ENCODE results near the gene SHC2. TPM values are rescaled to one million over a fixed set of nuclear protein-coding genes. Genes with fewer than 3 reads are reported as not detected.
A peak's percentile ranks its signal among the peaks of the same experiment; 100 is the strongest.

The SHC2 gene
- total RNA-seq, 1 donor from 2014 or later, result 2.1 TPM

DNA sequence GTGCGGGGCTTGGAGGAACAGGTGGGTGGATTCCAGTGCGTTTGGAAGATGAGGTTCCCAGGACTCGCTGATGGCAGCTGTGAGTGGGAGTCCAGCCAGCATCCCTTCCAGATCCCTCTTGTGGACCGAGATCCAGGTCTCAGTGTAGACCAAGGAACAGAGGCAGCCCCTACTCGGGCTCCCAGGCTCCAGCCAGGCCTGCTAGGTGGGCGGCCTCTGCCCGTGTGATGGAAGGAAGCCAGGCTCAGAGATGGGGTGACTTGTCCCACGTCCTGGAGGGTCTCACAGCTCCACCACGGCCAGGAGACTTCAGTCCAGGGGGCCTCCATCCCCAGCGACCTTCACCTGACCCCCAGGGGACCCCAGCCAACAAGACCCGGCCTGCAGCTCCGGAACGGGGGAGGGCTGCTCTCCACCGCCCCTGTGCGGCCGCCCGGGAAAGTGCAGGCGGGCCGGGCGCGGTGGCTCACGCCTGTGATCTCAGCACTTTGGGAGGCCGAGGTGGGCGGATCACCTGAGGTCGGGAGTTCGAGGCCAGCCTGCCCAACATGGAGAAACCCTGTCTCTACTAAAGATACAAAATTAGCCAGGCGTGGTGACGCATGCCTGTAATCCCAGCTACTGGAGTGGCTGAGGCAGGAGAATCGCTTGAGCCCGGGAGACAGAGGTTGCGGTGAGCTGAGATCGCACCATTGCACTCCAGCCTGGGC is 34.7 kb upstream of the SHC2 start:
- TF ChIP-seq, protein P1, sequence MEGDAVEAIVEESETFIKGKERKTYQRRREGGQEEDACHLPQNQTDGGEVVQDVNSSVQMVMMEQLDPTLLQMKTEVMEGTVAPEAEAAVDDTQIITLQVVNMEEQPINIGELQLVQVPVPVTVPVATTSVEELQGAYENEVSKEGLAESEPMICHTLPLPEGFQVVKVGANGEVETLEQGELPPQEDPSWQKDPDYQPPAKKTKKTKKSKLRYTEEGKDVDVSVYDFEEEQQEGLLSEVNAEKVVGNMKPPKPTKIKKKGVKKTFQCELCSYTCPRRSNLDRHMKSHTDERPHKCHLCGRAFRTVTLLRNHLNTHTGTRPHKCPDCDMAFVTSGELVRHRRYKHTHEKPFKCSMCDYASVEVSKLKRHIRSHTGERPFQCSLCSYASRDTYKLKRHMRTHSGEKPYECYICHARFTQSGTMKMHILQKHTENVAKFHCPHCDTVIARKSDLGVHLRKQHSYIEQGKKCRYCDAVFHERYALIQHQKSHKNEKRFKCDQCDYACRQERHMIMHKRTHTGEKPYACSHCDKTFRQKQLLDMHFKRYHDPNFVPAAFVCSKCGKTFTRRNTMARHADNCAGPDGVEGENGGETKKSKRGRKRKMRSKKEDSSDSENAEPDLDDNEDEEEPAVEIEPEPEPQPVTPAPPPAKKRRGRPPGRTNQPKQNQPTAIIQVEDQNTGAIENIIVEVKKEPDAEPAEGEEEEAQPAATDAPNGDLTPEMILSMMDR (conservative IDR thresholded peaks at IDR 0.05; ENCODE audit: low read depth, low read length), result peak; percentile 62
- no peak for DNase-seq (ENCODE audit: low read depth)

DNA sequence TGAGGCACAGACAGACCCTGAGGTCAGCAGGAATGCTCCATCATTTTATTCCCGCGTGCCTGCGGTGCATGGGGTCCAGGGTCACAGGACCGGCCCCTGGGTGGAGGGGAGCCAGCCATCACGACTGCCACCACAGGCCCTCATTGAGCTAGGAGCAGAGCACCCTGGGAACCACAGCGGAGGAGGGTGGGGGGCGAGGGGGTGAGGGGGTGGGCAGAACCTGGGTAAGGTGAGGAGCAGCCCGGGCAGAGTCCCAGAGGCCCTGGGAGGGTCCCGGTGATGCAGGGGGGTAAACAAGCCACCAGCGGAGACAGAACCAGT is 34.2 kb upstream of the SHC2 start:
- TF ChIP-seq, protein P1 (conservative IDR thresholded peaks at IDR 0.05; ENCODE audit: low read depth, low read length), result no peak
- DNase-seq (ENCODE audit: low read depth), result no peak

More for the DNA sequence above, 34.7 kb upstream of the SHC2 start:
- H3K4me3 ChIP-seq (ENCODE audit: low read depth, low read length), result no peak overlapping the region

DNA sequence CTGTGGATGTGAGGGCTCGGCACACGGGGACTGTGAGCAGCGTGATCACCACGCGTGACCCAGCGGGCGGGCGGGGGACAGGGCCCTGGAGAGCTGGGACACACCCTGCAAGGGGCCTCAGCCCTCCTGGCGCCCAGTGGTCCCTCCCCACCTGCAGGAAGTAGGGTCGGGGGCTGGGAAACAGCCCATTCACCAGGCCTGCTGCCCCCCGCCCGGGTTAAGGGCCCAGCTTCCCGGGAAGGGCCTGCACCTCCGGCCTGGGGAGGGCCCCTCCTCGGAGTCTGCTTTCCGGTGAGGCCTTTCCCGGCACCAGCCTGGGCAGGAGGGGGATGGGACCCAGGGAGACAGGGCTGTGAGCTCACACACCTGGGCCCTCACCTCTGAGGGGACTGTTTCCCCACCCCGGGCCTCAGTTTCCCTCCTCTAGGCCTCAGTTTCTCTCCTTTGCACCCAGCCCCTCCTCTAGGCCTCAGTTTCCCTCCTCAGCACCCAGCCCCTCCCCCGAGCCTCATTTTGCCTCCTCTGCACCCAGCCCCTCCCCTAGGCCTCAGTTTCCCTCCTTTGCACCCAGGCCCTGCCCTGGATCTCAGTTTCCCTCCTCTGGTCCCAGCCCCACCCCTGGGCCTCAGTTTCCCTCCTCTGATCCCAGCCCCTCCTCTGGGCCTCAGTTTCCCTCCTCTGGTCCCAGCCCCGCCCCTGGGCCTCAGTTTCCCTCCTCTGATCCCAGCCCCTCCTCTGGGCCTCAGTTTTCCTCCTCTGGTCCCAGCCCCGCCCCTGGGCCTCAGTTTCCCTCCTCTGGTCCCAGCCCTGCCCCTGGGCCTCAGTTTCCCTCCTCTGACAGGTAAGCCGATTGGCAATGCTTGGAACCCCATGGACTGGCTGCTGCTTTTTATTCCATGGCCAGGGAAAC is 33.6 kb upstream of the SHC2 start:
- DNase-seq (ENCODE audit: low read depth), result no peak
- no peak overlapping the region for H3K4me3 ChIP-seq (ENCODE audit: low read depth, low read length)

More for the DNA sequence above, 34.2 kb upstream of the SHC2 start:
- H3K4me3 ChIP-seq (ENCODE audit: low read depth, low read length), result no peak overlapping the region

DNA sequence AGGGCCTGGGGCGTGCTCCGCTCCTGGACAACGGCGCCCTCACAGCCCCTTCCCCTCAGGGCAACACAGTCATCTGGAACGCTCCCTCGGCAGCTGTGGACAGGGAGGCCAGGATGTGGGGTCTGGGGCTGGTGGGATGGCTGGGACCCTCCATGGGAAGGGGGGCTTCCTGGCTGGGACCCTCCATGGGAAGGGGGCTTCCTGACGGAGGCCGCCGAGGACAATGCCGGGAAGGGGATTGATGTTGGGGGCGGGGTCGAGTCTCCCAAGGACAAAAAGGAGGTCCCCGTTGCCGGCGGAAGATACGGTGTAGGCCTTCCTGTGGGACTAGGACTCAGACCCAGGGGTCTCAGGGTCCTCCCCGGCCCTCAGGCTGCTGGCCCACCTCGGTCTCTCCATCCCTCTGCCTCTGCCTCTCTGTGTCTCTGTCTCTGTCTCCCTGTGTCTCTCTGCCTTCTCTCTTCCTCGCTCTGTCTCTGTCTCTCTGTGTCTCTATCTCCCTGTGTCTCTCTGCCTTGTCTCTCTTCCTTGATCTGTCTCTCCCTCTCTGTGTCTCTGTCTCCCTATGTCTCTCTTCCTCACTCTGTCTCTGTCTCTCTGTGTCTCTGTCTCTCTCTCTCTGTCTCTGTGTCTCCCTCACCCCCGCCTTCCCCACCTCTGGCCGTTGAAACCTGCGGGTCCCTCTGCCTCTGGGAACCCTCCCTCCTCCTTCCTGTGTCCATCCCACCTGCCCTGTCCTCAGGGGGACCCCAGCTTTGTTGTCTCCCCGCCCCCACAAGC is 32.7 kb upstream of the SHC2 start:
- TF ChIP-seq, protein P1 (conservative IDR thresholded peaks at IDR 0.05; ENCODE audit: low read depth, low read length), result no peak
- DNase-seq (ENCODE audit: low read depth), result no peak
- no peak overlapping the region for H3K4me3 ChIP-seq (ENCODE audit: low read depth, low read length)

More for the DNA sequence above, 33.6 kb upstream of the SHC2 start:
- TF ChIP-seq, protein P1 (conservative IDR thresholded peaks at IDR 0.05; ENCODE audit: low read depth, low read length), result no peak

DNA sequence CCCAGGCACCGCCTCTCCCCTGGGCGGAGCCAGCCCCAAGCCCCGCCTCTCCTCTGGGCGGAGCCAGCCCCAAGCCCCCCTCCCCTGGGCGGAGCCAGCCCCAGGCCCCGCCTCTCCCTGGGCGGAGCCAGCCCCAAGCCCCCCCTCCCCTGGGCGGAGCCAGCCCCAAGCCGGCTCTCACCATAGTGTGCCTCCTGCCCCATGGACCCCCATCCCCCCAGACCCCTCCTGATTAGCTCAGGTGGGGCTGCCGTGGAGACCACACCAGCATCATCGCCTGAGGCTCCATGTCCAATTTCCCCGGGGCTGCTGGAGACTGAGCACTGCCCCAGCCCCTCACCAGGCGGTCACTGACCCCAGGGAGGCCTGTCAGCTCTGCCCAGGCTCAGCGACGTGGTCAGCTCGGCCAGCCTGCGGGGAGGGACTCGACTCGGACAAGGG is 31.3 kb upstream of the SHC2 start:
- DNase-seq (ENCODE audit: low read depth), result no peak
- TF ChIP-seq, protein P1 (conservative IDR thresholded peaks at IDR 0.05; ENCODE audit: low read depth, low read length), result no peak
- no peak overlapping the region for H3K4me3 ChIP-seq (ENCODE audit: low read depth, low read length)

- DNase-seq (ENCODE audit: low read depth), result no peak
- H3K4me3 ChIP-seq (ENCODE audit: low read depth, low read length), result no peak overlapping the region
- TF ChIP-seq, protein P1 (conservative IDR thresholded peaks at IDR 0.05; ENCODE audit: low read depth, low read length), result no peak
Observed at GRCh38 chr19:491146-491741, 30.4 kb upstream of the SHC2 start.

All from epithelial cell of proximal tubule (primary cell).